Prostate gland (tissue), 2 donors: ENCODE results near the gene GLE1. TPM values are rescaled to one million over a fixed set of nuclear protein-coding genes. Genes with fewer than 3 reads are reported as not detected.

Experiments
- DNase-seq: peaks from one replicate; pipeline ENCODE4 v3.0.0-alpha.2; 2019; ENCODE audit warnings: low spot score
- H3K27ac ChIP-seq, 2 donors: fragments of 200-600 bp; sonication (generic); 2 replicates each; pipeline ENCODE4 v1.5.1; 2017 to 2019
- H3K27me3 ChIP-seq: fragments of 200-600 bp; sonication (generic); replicated peaks from 2 replicates; pipeline ENCODE4 v1.5.1; 2019; ENCODE audit not compliant: insufficient read depth
- H3K36me3 ChIP-seq, 2 donors: fragments of 200-600 bp; sonication (generic); 1 replicate in 1 of 2; 2 replicates in 1 of 2; pipeline versions ENCODE4 v1.5.1 to v1.8.1; 2017 to 2019
- H3K4me1 ChIP-seq: fragments of 200-600 bp; sonication (generic); replicated peaks from 2 replicates; pipeline ENCODE4 v1.5.1; 2019
- H3K4me3 ChIP-seq, 2 donors: fragments of 200-600 bp; sonication (generic); 2 replicates each; pipeline ENCODE4 v1.5.1; 2017 to 2019
- H3K9me3 ChIP-seq: fragments of 200-600 bp; sonication (generic); 2 replicates; pipeline ENCODE4 v1.5.1; 2017
- CTCF ChIP-seq, 4 experiments: fragments of 200-600 bp in 2 of 4; fragments of 450-650 bp in 2 of 4; sonication (generic) in 2 of 4; IDR thresholded peaks; 1 replicate in 3 of 4; 2 replicates in 1 of 4; pipeline ENCODE4 v1.5.1; 2016 to 2019; ENCODE audit warnings: antibody characterized with exemption in 4 of 4, mild to moderate bottlenecking in 2 of 4, moderate library complexity in 2 of 4
- POLR2A ChIP-seq: fragments of 450-650 bp; IDR thresholded peaks from one replicate; pipeline ENCODE4 v1.6.1; 2016; ENCODE audit warnings: antibody characterized with exemption, mild to moderate bottlenecking
- POLR2AphosphoS5 ChIP-seq: sonication (generic); formaldehyde crosslinking; IDR thresholded peaks from one replicate; pipeline ENCODE4 v1.6.1; 2017; ENCODE audit warnings: antibody characterized with exemption
- WGBS: methylation state at CpG from one replicate; pipeline ENCODE4 v1.1.5; 2018; 5-methylcytosine and 5-hydroxymethylcytosine counted together
- intact Hi-C: fragments of 100-400 bp; cut with DNase I; formaldehyde crosslinking; loops from one replicate; pipeline ENCODE4 v1.14.2; 2022
- total RNA-seq, 2 donors: library from RNA; depleted of rRNA; stranded (reverse); fragments of >200 nt; gene quantifications; one replicate each; pipeline ENCODE4 v1.1.0, GENCODE V29; 2016

Gene GLE1
- total RNA-seq, 2 donors from 2014 or later, result 31.5 to 34.2 TPM

- intact Hi-C loops, result no loop called here
- no peak for DNase-seq
- Histone ChIP-seq H3K27ac (no peak overlapping the region), H3K4me3 (no peak overlapping the region), H3K9me3 (no peaks in the 10 kb centered on the region), H3K27me3 (no peaks in the 10 kb centered on the region), H3K36me3 (peaks cover 0 to 8% of the 10 kb centered on the region in 2 donors), H3K4me1 (no peaks in the 10 kb centered on the region)
- 44% methylated on average over 1 of the region's 1 CpG for WGBS
- TF ChIP-seq POLR2A, result no peak
- TF ChIP-seq CTCF (IDR thresholded peaks at IDR 0.05), result no peak
- no peak for TF ChIP-seq POLR2AphosphoS5
These were observed 9.2 kb upstream of the GLE1 start for GRCh38 chr9:128495296-128495695.

GRCh38 chr9:128495804-128496417, 8.6 kb upstream of the GLE1 start:
- intact Hi-C loops, result no loop called here
- Histone ChIP-seq H3K9me3 (no peaks in the 10 kb centered on the region), H3K36me3 (peaks cover 0 to 8% of the 10 kb centered on the region in 2 donors), H3K27ac (no peak overlapping the region), H3K4me3 (no peak overlapping the region), H3K4me1 (no peaks in the 10 kb centered on the region), H3K27me3 (no peaks in the 10 kb centered on the region)
- DNase-seq, result no peak
- WGBS, result 70% methylated on average over 6 of the region's 6 CpGs
- TF ChIP-seq CTCF (IDR thresholded peaks at IDR 0.05) (no peak), POLR2AphosphoS5 (no peak)

- H3K9me3 ChIP-seq, result no peaks in the 10 kb centered on the region
- whole genome bisulfite sequencing, result 80% methylated on average over 11 of the region's 11 CpGs
- H3K4me3 ChIP-seq, result no peak overlapping the region
- no peak for DNase-seq
- peaks cover 0 to 8% of the 10 kb centered on the region in 2 donors for H3K36me3 ChIP-seq
- H3K27me3 ChIP-seq, result no peaks in the 10 kb centered on the region
- no peak for TF ChIP-seq POLR2AphosphoS5
- no peak for TF ChIP-seq CTCF (IDR thresholded peaks at IDR 0.05)
- no peak for TF ChIP-seq POLR2A
- H3K4me1 ChIP-seq, result no peaks in the 10 kb centered on the region
- intact Hi-C loops, result no loop called here
- H3K27ac ChIP-seq, result no peak overlapping the region
These were observed 6.5 kb upstream of the GLE1 start for GRCh38 chr9:128497824-128498610.

- no peaks in the 10 kb centered on the region for H3K9me3 ChIP-seq
- TF ChIP-seq CTCF (IDR thresholded peaks at IDR 0.05) (no peak), POLR2AphosphoS5 (no peak), POLR2A (no peak)
- no peak for DNase-seq
- 96% methylated on average over 9 of the region's 9 CpGs for WGBS
- no peak overlapping the region for H3K27ac ChIP-seq
- H3K36me3 ChIP-seq, result peaks cover 0 to 8% of the 10 kb centered on the region in 2 donors
- H3K27me3 ChIP-seq, result no peaks in the 10 kb centered on the region
- intact Hi-C loops, result no loop called here
- H3K4me1 ChIP-seq, result no peaks in the 10 kb centered on the region
- no peak overlapping the region for H3K4me3 ChIP-seq
These were observed 5.6 kb upstream of the GLE1 start for GRCh38 chr9:128498911-128499310.

GRCh38 chr9:128499920-128500319, 4.6 kb upstream of the GLE1 start:
- H3K4me3 ChIP-seq, result no peak overlapping the region
- DNase-seq, result no peak
- H3K4me1 ChIP-seq, result no peaks in the 10 kb centered on the region
- intact Hi-C loops, result no loop called here
- H3K27ac ChIP-seq, result no peak overlapping the region
- no peaks in the 10 kb centered on the region for H3K9me3 ChIP-seq
- 92% methylated on average over 15 of the region's 15 CpGs for WGBS
- H3K27me3 ChIP-seq, result no peaks in the 10 kb centered on the region
- TF ChIP-seq CTCF (IDR thresholded peaks at IDR 0.05) (no peak), POLR2AphosphoS5 (no peak), POLR2A (no peak)
- peaks cover 0 to 8% of the 10 kb centered on the region in 2 donors for H3K36me3 ChIP-seq
